IMR-90 (cell line): ENCODE measurements around the gene ENOX1. TPM values are rescaled to one million over a fixed set of nuclear protein-coding genes. Genes with fewer than 3 reads are reported as not detected.

ENCODE experiments used
- ATAC-seq: fragments of 200-7000 bp; cut with Tn5 transposase; 2 replicates; pipeline ENCODE4 v1.9.1; 2020; ENCODE audit warnings: low read depth, mild to moderate bottlenecking, moderate library complexity
- BruUV-seq: library from RNA; stranded (reverse); fragments of 400-500 nt; replicated peaks from 2 replicates; lab custom pipeline; 2021; lab: Mats Ljungman, UMichigan
- CTCF ChIA-PET: fragments of 300-600 bp; formaldehyde crosslinking; extraction: SDS; loops from one replicate; lab custom pipeline; 2021; ENCODE audit warnings: antibody characterized with exemption; lab: Yijun Ruan, JAX
- POLR2A ChIA-PET: fragments of 300-600 bp; sonication (Branson Sonifier 250); formaldehyde crosslinking; loops from one replicate; lab custom pipeline; 2022; ENCODE audit warnings: antibody characterized with exemption; ENCODE audit not compliant: unreplicated experiment; lab: Charles Lee
- DNase-seq: peaks from one replicate; pipeline ENCODE4 v3.0.0; 2013
- H2AFZ ChIP-seq: replicated peaks from 2 replicates; pipeline ENCODE3; 2013; ENCODE audit warnings: low read length, mild to moderate bottlenecking; ENCODE audit not compliant: poor library complexity
- H2AK5ac ChIP-seq: 2 replicates; pipeline ENCODE4 v1.6.1; 2013; ENCODE audit warnings: low read depth, low read length, inconsistent platforms
- H2AK9ac ChIP-seq: replicated peaks from 2 replicates; pipeline ENCODE3; 2013; ENCODE audit warnings: mild to moderate bottlenecking, low read depth, low read length, moderate library complexity; ENCODE audit not compliant: poor library complexity
- H2BK120ac ChIP-seq: 2 replicates; pipeline ENCODE4 v1.6.1; 2013; ENCODE audit warnings: low read depth, low read length, inconsistent platforms
- H2BK15ac ChIP-seq: 3 replicates; pipeline ENCODE4 v1.6.1; 2013; ENCODE audit warnings: low read depth, low read length, inconsistent platforms
- H2BK20ac ChIP-seq: 2 replicates; pipeline ENCODE4 v1.6.1; 2013; ENCODE audit warnings: low read depth, mild to moderate bottlenecking, inconsistent platforms, low read length, moderate library complexity
- H2BK5ac ChIP-seq: 2 replicates; pipeline ENCODE4 v1.6.1; 2013; ENCODE audit warnings: mild to moderate bottlenecking, low read depth, low read length, inconsistent platforms; ENCODE audit not compliant: poor library complexity, severe bottlenecking
- H3K14ac ChIP-seq: replicated peaks from 2 replicates; pipeline ENCODE4 v1.6.1; 2013; ENCODE audit warnings: low read depth, low read length, inconsistent platforms
- H3K18ac ChIP-seq: 2 replicates; pipeline ENCODE4 v1.6.1; 2013; ENCODE audit warnings: low read depth, low read length, control low read depth
- H3K23ac ChIP-seq: 2 replicates; pipeline ENCODE4 v1.6.1; 2013; ENCODE audit warnings: low read depth, low read length, inconsistent platforms
- H3K27ac ChIP-seq: 2 replicates; pipeline ENCODE4 v1.5.1; 2013; ENCODE audit warnings: mild to moderate bottlenecking, control low read depth, low read length; ENCODE audit not compliant: insufficient read depth
- H3K27me3 ChIP-seq: 2 replicates; pipeline ENCODE4 v1.6.1; 2013; ENCODE audit warnings: low read length; ENCODE audit not compliant: control insufficient read depth, insufficient read depth
- H3K36me3 ChIP-seq: 2 replicates; pipeline ENCODE4 v1.6.1; 2013; ENCODE audit warnings: low read length, mixed read lengths; ENCODE audit not compliant: control insufficient read depth, insufficient read depth
- H3K4ac ChIP-seq: 2 replicates; pipeline ENCODE4 v1.6.1; 2013; ENCODE audit warnings: low read depth, low read length, inconsistent platforms
- H3K4me1 ChIP-seq: 2 replicates; pipeline ENCODE4 v1.6.1; 2013; ENCODE audit warnings: low read length, mixed read lengths; ENCODE audit not compliant: control insufficient read depth, insufficient read depth
- H3K4me2 ChIP-seq: 2 replicates; pipeline ENCODE4 v1.6.1; 2013; ENCODE audit warnings: low read depth, mild to moderate bottlenecking, control low read depth, low read length, moderate library complexity
- H3K4me3 ChIP-seq: 2 replicates; pipeline ENCODE4 v1.5.1; 2013; ENCODE audit warnings: low read depth, mild to moderate bottlenecking, control low read depth, low read length, moderate library complexity; ENCODE audit not compliant: insufficient read depth
- H3K56ac ChIP-seq: 2 replicates; pipeline ENCODE4 v1.6.1; 2013; ENCODE audit warnings: low read length, inconsistent platforms; ENCODE audit not compliant: insufficient read depth; ENCODE audit errors: extremely low read depth
- H3K79me1 ChIP-seq, 2 experiments: 2 replicates each; pipeline ENCODE4 v1.6.1; 2013; ENCODE audit warnings: low read length in 2 of 2, inconsistent platforms in 1 of 2, low read depth in 1 of 2
- H3K9ac ChIP-seq: 2 replicates; pipeline ENCODE4 v1.6.1; 2013; ENCODE audit warnings: low read depth, low read length, control low read depth
- H3K9me1 ChIP-seq: 2 replicates; pipeline ENCODE4 v1.6.1; 2013; ENCODE audit warnings: low read length, inconsistent platforms; ENCODE audit not compliant: insufficient read depth
- H3K9me3 ChIP-seq: 2 replicates; pipeline ENCODE4 v1.6.1; 2013; ENCODE audit warnings: low read length; ENCODE audit not compliant: control insufficient read depth, insufficient read depth
- H4K20me1 ChIP-seq: 2 replicates; pipeline ENCODE4 v1.6.1; 2013; ENCODE audit warnings: low read length, inconsistent platforms; ENCODE audit not compliant: insufficient read depth
- H4K5ac ChIP-seq: 2 replicates; pipeline ENCODE4 v1.6.1; 2013; ENCODE audit warnings: mild to moderate bottlenecking, low read depth, low read length, control low read depth
- H4K8ac ChIP-seq, 2 experiments: 2 replicates each; pipeline ENCODE4 v1.6.1; 2013; ENCODE audit warnings: low read depth in 2 of 2, low read length in 2 of 2, control low read depth in 1 of 2, inconsistent platforms in 1 of 2
- H4K91ac ChIP-seq: 2 replicates; pipeline ENCODE4 v1.6.1; 2013; ENCODE audit warnings: low read depth, low read length, inconsistent platforms; ENCODE audit not compliant: insufficient read depth
- CTCF ChIP-seq: conservative IDR thresholded peaks from 2 replicates; pipeline ENCODE4 v1.5.1; 2012; ENCODE audit warnings: mild to moderate bottlenecking, low read depth, low read length, improper control_type of control experiment
- FOS ChIP-seq: fragments of 150-350 bp; IDR thresholded peaks from 2 replicates; pipeline ENCODE4 v1.6.1; 2016; ENCODE audit warnings: low read depth, low read length
- POLR2A ChIP-seq: IDR thresholded peaks from 2 replicates; pipeline ENCODE4 v1.6.1; 2012; ENCODE audit warnings: mild to moderate bottlenecking, low read depth, low read length
- SMC3 ChIP-seq: fragments of 150-350 bp; IDR thresholded peaks from 2 replicates; pipeline ENCODE4 v1.6.1; 2016; ENCODE audit warnings: low read depth, mild to moderate bottlenecking, antibody characterized with exemption, low read length, moderate library complexity
- WGBS, 2 experiments: methylation state at CpG; one replicate each; pipeline versions ENCODE4 v1.1.5 to v1.1.7; 2013; ENCODE audit warnings: missing lambda C conversion rate in 2 of 2; ENCODE audit not compliant: insufficient read length in 1 of 2; ENCODE audit errors: extremely low coverage in 2 of 2; 5-methylcytosine and 5-hydroxymethylcytosine counted together
- dilution Hi-C: fragments of 300-500 bp; cut with HindIII; formaldehyde crosslinking; loops from one replicate; pipeline ENCODE4 v1.14.3; 2018; ENCODE audit warnings: low sequenced_read_pairs; ENCODE audit not compliant: unreplicated experiment
- in situ Hi-C: fragments of 300-500 bp; cut with MboI; formaldehyde crosslinking; loops from 3 replicates; pipeline ENCODE4 v1.14.3; 2019; ENCODE audit warnings: low sequenced_read_pairs, inconsistent platforms, mixed read lengths
- intact Hi-C: fragments of 100-400 bp; cut with micrococcal nuclease; formaldehyde crosslinking; loops from 2 replicates; pipeline ENCODE4 v1.10.0; 2022
- polyA plus RNA-seq, 3 experiments: library from polyadenylated mRNA; depleted of rRNA; stranded (reverse); fragments of >200 nt; gene quantifications; 2 replicates each; pipeline ENCODE4 v1.2.3, GENCODE V29; 2012; ENCODE audit warnings: low replicate concordance in 1 of 3
- total RNA-seq: library from RNA; depleted of rRNA; stranded (reverse); fragments of >200 nt; gene quantifications from 2 replicates; pipeline ENCODE4 v1.2.3, GENCODE V29; 2012

The ENOX1 gene
- total and polyA plus RNA-seq, 2 of the 4 experiments (the other 2 are of a cell fraction) = 0.99 to 1.3 TPM

DNA sequence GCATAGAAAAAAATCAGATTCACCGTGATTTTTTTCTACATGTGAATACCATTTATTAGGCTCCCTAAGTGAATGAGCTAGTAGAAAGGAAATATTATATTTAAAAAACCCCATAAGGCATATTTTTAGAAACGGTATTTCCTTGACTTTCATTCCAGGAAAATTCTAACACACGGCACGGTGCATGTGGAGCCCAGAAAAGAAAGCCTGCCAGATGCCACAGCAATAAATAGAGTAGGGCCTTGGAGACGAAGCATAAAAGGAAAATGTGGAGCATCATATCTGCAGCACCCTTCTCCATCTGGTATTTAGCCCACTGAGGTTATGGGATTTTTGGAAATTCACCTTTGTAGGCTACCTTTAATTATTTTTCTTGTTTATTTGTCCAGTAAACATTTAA is 314.4 kb downstream of the ENOX1 start:
- no peak overlapping the region for H3K9ac ChIP-seq
- H4K8ac ChIP-seq = no peak overlapping the region
- BruUV-seq = no TSS peak
- H3K18ac ChIP-seq = no peak overlapping the region
- in situ Hi-C loops = no loop called here
- no peaks in the 10 kb centered on the region for H3K9me1 ChIP-seq
- no peak overlapping the region for H2AFZ ChIP-seq
- no peak overlapping the region for H4K5ac ChIP-seq
- H3K23ac ChIP-seq = no peak overlapping the region
- H3K79me1 ChIP-seq = no peaks in the 10 kb centered on the region
- H2BK15ac ChIP-seq = no peak overlapping the region
- ChIA-PET POLR2A (no interaction called here), CTCF (no interaction called here)
- intact Hi-C loops = no loop called here
- H2BK120ac ChIP-seq = no peak overlapping the region
- no peaks in the 10 kb centered on the region for H3K9me3 ChIP-seq
- no peak overlapping the region for H2BK20ac ChIP-seq
- no peak overlapping the region for H3K27ac ChIP-seq
- no peak overlapping the region for H3K4me3 ChIP-seq
- no peak overlapping the region for H3K4me2 ChIP-seq
- ATAC-seq (no peak), DNase-seq (no peak)
- TF ChIP-seq SMC3 = no peak
- no peak for TF ChIP-seq POLR2A
- TF ChIP-seq CTCF = no peak
- TF ChIP-seq FOS = no peak
- no peak overlapping the region for H3K4ac ChIP-seq
- no peaks in the 10 kb centered on the region for H3K36me3 ChIP-seq
- no peaks in the 10 kb centered on the region for H3K27me3 ChIP-seq
- H2AK5ac ChIP-seq = no peak overlapping the region
- no peak overlapping the region for H3K14ac ChIP-seq
- WGBS, 2 experiments = no CpG with 5 or more reads among the region's 5 CpGs
- H4K20me1 ChIP-seq = no peaks in the 10 kb centered on the region
- no peaks in the 10 kb centered on the region for H3K4me1 ChIP-seq
- no peak overlapping the region for H2BK5ac ChIP-seq
- dilution Hi-C loops = no loop called here
- H4K91ac ChIP-seq = no peak overlapping the region
- no peak overlapping the region for H3K56ac ChIP-seq
- no peak overlapping the region for H2AK9ac ChIP-seq
